Iris pigment epithelial cell (primary cell): ENCODE measurements around the gene TBC1D9B.

Experiments
- DNase-seq: peaks from one replicate; pipeline ENCODE4 v3.0.0-alpha.2; 2011; ENCODE audit warnings: low read depth

Gene TBC1D9B

GRCh38 chr5:179906795-179907555 is 722 bp downstream of the TBC1D9B start:
- peak; percentile 39 for DNase-seq

- DNase-seq: no peak
Measured at GRCh38 chr5:179906294-179906794, 1.4 kb downstream of the TBC1D9B start.

DNA sequence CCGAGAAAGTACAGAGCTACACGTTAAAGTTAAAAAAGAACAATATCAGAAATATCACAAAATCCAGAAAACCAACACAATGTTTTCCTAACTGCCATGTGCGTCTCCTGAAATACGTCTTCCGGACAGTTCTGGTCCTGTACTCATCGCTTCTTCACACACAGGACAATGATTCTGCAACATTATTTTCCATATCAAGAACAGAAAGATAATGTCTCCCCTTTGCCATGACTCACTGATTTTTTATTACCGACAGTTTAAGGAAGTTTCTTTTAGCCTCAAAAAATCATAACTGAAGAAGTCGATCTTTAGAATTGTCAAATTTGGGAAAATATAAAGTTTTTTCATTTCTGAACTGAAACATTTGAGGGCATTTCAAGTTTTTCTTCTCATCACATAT is 2.5 kb downstream of the TBC1D9B start:
- DNase-seq: no peak

GRCh38 chr5:179904463-179905160 is 3.1 kb downstream of the TBC1D9B start:
- no peak for DNase-seq

DNA sequence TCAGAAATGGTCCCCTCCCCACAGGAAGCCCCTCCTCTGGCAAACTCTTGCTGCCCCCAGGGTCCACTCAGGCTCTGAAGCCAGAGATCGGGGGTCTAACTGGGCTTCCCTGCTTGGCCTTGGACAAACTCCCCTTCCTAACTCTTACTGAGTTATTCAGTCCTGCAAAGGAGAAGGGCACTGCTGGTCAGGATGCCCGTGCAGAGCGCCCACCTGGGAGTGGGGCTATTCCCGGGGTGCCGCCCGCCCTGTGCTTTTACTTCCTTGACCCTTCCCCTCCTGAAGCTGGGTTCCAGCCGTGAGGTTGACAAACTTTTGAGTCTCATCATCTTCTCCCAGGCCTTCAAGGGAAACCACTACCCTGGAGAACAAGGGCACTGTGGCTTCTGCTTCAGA is 4.9 kb downstream of the TBC1D9B start:
- DNase-seq: no peak

DNA sequence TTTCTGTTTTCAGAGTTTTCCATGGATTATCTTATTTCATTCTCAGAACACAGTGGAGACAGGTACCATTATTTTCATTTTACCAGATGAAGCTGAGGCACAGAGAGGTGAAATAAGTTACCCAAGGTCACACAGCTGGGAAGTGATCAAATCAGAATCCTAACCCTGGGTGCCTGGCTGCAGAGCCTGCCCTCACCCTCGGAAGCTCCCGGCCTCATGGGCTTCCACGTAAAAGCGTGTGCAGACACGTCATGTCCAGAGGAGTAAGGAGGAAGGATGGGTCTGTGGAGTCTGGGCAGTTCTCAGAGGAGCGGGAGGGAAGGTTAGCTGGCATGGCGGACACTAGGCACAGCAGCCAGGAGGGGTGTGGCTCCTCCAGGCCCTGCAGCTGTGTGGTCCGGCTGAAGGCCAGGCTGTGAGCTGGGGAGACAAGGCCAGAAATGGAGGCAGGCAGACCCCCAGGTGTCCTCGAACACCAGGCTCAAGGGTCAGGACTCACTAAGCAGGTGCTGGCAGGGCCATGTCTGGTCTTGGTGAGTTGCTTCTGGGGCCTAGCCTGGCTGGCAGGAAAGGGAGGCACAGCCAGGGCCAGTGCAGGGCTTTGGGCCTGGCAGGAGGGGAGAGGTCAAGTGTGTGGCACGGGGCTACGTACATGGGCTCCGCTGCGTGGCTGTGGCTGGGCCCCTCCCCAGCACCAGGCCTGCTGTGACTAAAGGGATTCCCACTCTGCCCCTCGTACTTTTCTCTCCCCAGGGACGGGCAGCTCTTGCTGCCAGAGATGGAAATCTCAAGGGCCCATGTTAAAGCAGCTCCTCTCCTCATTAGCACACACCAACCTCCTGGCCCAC is 5.6 kb downstream of the TBC1D9B start:
- no peak for DNase-seq

DNA sequence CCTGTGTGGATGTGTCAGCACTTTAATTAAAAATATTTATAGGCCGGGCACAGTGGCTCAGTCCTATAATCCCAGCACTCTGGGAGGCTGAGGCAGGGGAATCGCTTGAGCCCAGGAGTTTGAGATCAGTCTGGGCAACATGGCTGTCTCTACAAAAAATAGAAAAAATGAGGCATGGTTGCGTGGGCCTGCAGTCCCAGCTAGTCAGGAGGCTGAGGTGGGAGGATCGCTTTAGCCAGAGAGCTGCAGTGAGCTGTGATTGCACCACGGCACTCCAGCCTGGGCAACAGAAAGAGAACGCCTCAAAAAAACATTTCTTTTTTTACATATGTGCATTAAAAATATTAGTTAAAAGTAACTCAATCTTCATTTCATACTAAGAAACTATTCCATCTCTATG is 6.2 kb downstream of the TBC1D9B start:
- DNase-seq: no peak

GRCh38 chr5:179900711-179901110 is 7.0 kb downstream of the TBC1D9B start:
- DNase-seq: no peak

GRCh38 chr5:179900206-179900605 is 7.5 kb downstream of the TBC1D9B start:
- no peak for DNase-seq

DNA sequence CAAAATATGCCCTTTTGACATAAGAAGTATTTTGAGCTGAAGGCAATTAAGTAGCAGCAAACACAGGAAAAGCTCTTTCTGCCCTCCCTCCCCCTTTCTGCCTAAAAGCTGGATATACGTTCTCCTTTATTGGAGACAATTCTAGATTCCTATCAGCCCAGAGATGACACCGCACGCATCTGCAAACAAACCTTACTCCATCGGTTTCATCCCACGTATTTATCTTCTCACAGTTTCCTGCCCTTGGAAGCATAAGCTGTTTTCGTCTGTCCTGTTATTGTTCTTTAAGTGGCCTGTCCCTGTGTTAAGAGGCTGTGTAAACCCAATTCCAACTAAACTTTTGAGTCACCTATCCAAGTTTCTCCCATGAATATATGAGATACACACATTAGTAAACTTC is 11.8 kb downstream of the TBC1D9B start:
- no peak for DNase-seq

GRCh38 chr5:179893958-179894895 is 13.5 kb downstream of the TBC1D9B start:
- DNase-seq: no peak

DNA sequence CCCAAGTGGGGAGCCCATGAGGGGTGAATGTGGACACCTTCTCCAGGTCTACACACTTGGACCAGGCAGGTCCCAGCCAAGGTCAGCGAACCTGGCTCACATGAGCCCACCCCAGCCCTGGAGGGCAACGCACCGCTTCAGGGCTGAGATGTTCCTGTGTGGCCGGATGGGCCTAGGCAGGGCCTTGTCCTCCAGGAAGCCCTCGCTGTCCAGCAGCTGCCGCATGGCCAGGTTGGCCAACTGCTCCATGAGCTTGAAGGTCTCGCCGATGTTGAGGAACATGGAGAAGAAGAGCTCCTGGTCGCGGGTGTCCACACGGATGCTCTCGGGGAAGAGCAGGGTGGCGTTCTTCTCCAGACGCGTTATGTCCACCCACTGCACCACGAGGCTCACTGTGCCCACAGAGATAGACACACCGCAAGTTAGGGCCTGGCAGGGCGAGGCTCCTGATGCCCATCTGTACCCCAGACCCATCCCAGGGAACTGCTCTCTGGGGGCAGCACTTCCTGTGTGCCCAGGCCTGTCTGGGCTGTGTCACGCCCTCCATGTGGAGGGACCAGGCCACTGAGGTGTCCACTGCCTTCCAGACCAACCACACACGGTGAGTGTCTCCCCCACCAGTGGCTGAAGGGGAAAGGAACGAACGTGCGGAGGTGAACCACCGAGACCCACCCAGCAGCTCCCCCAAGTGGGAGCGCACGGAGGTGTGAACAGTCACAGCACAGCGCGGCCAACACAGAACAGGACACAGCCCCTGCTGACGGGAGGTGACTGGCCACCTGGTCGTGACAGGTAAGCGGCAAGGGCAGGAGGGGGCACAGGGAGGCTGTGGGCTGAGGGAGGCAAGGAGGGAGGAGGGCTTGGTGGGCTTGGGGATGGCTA is 14.4 kb downstream of the TBC1D9B start:
- no peak for DNase-seq

GRCh38 chr5:179892255-179892654 is 15.4 kb downstream of the TBC1D9B start:
- no peak for DNase-seq

GRCh38 chr5:179890751-179891682 is 16.7 kb downstream of the TBC1D9B start:
- no peak for DNase-seq

GRCh38 chr5:179889885-179890284 is 17.8 kb downstream of the TBC1D9B start:
- DNase-seq: no peak

GRCh38 chr5:179887802-179888201 is 19.9 kb downstream of the TBC1D9B start:
- DNase-seq: no peak

DNA sequence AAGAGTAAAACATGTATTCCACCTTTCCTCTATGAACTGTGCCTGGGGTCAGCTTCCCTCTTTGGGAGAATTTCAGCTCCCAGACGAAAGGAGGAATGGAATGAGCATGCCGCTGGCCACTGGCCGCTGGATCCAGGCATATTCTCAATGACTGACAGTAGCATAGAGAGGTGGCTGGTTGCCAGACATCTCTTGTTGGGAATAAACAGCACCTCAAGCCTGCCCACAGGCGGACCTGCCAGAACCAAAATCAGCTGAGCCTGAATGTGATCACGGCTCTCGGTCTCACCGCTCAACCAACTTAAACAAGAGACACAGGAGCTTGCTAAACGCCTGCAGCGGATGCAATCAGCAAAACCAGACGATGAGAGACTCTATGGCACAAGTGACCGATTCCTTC is 20.6 kb downstream of the TBC1D9B start:
- no peak for DNase-seq

GRCh38 chr5:179886190-179886911 is 21.3 kb downstream of the TBC1D9B start:
- no peak for DNase-seq
